A549 (cell line): Measurements from ENCODE around the gene RIF1. TPM values are rescaled to one million over a fixed set of nuclear protein-coding genes. Genes with fewer than 3 reads are reported as not detected.
A peak's percentile ranks its signal among the peaks of the same experiment; 100 is the strongest.

ENCODE experiments used
- ATAC-seq, 2 experiments: fragments of 200-7000 bp in 1 of 2; fragments of >200 bp in 1 of 2; cut with Nextera tagmentation in 1 of 2; cut with Tn5 transposase in 1 of 2; 3 replicates each; pipeline versions ENCODE4 v1.8.0 to v1.9.1; 2018 to 2020; ENCODE audit warnings: mild to moderate bottlenecking in 1 of 2, moderate library complexity in 1 of 2
- CTCF ChIA-PET: fragments of 300-600 bp; sonication (Branson Sonifier 250); formaldehyde crosslinking; extraction: SDS; loops from one replicate; lab custom pipeline; 2021; ENCODE audit warnings: antibody characterized with exemption, inconsistent platforms; lab: Yijun Ruan, JAX
- POLR2A ChIA-PET: fragments of 350-600 bp; formaldehyde crosslinking; extraction: SDS; loops from one replicate; lab custom pipeline; 2021; ENCODE audit warnings: antibody characterized with exemption, inconsistent platforms; lab: Yijun Ruan, JAX
- DNase-seq, 2 experiments: peaks; one replicate each; pipeline versions ENCODE4 v3.0.0 to v3.0.0-alpha.2; 2011 to 2016; ENCODE audit warnings: low read depth in 1 of 2, low spot score in 1 of 2
- FAIRE-seq: peaks from 2 replicates; lab custom pipeline; 2011; peaks lifted over from hg19 to GRCh38; lab: Jason Lieb, UNC
- H3K27ac ChIP-seq, 2 experiments: fragments of >200 bp; sonication (Bioruptor Twin); formaldehyde crosslinking; 3 replicates each; pipeline ENCODE4 v1.5.1; 2016 to 2017
- H3K4me1 ChIP-seq: fragments of >200 bp; sonication (Bioruptor Twin); formaldehyde crosslinking; 3 replicates; pipeline ENCODE4 v1.6.1; 2016
- H3K4me2 ChIP-seq: fragments of >200 bp; sonication (Bioruptor Twin); formaldehyde crosslinking; 3 replicates; pipeline ENCODE4 v1.6.1; 2016
- H3K4me3 ChIP-seq: fragments of >200 bp; sonication (Bioruptor Twin); formaldehyde crosslinking; 3 replicates; pipeline ENCODE4 v1.5.1; 2016
- H3K9me3 ChIP-seq: fragments of >200 bp; sonication (Bioruptor Twin); formaldehyde crosslinking; 3 replicates; pipeline ENCODE4 v1.6.1; 2016
- BHLHE40 ChIP-seq: IDR thresholded peaks from 2 replicates; pipeline ENCODE4 v1.6.1; 2012; ENCODE audit warnings: low read depth, low read length, inconsistent platforms
- CBX2 ChIP-seq: fragments of 200-600 bp; sonication (generic); IDR thresholded peaks from 2 replicates; pipeline ENCODE4 v1.6.1; 2016; ENCODE audit warnings: low read depth, mild to moderate bottlenecking, borderline replicate concordance
- CBX8 ChIP-seq: fragments of 200-600 bp; sonication (generic); IDR thresholded peaks from 2 replicates; pipeline ENCODE4 v1.6.1; 2016
- CEBPB ChIP-seq, 2 experiments: fragments of >200 bp in 1 of 2; sonication (Bioruptor Twin) in 1 of 2; formaldehyde crosslinking in 1 of 2; IDR thresholded peaks; 2 replicates each; pipeline ENCODE4 v1.6.1; 2012 to 2016
- CHD4 ChIP-seq: fragments of 200-600 bp; sonication (generic); IDR thresholded peaks from 2 replicates; pipeline ENCODE4 v1.6.1; 2016; ENCODE audit warnings: antibody characterized with exemption, mild to moderate bottlenecking, borderline replicate concordance
- EHF ChIP-seq: fragments of 250-450 bp; sonication (Bioruptor Pico); IDR thresholded peaks from 2 replicates; pipeline ENCODE4 v1.5.0; 2020; ENCODE audit warnings: mild to moderate bottlenecking
- EP300 ChIP-seq, 2 experiments: fragments of >200 bp; sonication (Bioruptor Twin); formaldehyde crosslinking; IDR thresholded peaks; 2 replicates in 1 of 2; 3 replicates in 1 of 2; pipeline ENCODE4 v1.6.1; 2016 to 2017
- ESRRA ChIP-seq: fragments of 150-350 bp; IDR thresholded peaks from 2 replicates; pipeline ENCODE4 v1.6.1; 2014; ENCODE audit warnings: mild to moderate bottlenecking, low read length, borderline replicate concordance
- FOSB ChIP-seq: fragments of 250-450 bp; sonication (Bioruptor Pico); IDR thresholded peaks from 2 replicates; pipeline ENCODE4 v1.5.0; 2020; ENCODE audit warnings: mild to moderate bottlenecking, moderate library complexity
- GATA3 ChIP-seq: IDR thresholded peaks from 2 replicates; pipeline ENCODE4 v1.6.1; 2012; ENCODE audit warnings: borderline replicate concordance
- HOXA7 ChIP-seq: fragments of 250-450 bp; sonication (Bioruptor Pico); IDR thresholded peaks from 2 replicates; pipeline ENCODE4 v1.5.0; 2020; ENCODE audit warnings: mild to moderate bottlenecking, moderate library complexity
- HOXB13 ChIP-seq: fragments of 250-450 bp; sonication (Bioruptor Pico); IDR thresholded peaks from 2 replicates; pipeline ENCODE4 v1.5.0; 2020; ENCODE audit warnings: low read depth, mild to moderate bottlenecking, moderate library complexity
- HOXB5 ChIP-seq: fragments of 250-450 bp; sonication (Bioruptor Pico); IDR thresholded peaks from 2 replicates; pipeline ENCODE4 v1.5.0; 2020; ENCODE audit warnings: mild to moderate bottlenecking, moderate library complexity
- JUNB ChIP-seq: fragments of >200 bp; sonication (Bioruptor Twin); formaldehyde crosslinking; IDR thresholded peaks from 2 replicates; pipeline ENCODE4 v1.6.1; 2016
- KDM5A ChIP-seq: fragments of 200-600 bp; sonication (generic); IDR thresholded peaks from 2 replicates; pipeline ENCODE4 v1.6.1; 2016; ENCODE audit warnings: antibody characterized with exemption, mild to moderate bottlenecking
- MAFK ChIP-seq: fragments of 450-650 bp; IDR thresholded peaks from 2 replicates; pipeline ENCODE4 v1.6.1; 2014; ENCODE audit not compliant: partially characterized antibody
- MYC ChIP-seq: IDR thresholded peaks from 2 replicates; pipeline ENCODE4 v1.6.1; 2012; ENCODE audit warnings: mild to moderate bottlenecking, inconsistent platforms, low read length, improper control_type of control experiment, borderline replicate concordance
- NPAS2 ChIP-seq: fragments of 250-450 bp; sonication (Bioruptor Pico); IDR thresholded peaks from 2 replicates; pipeline ENCODE4 v1.8.0; 2022; ENCODE audit warnings: mild to moderate bottlenecking, moderate library complexity, borderline replicate concordance
- PBX3 ChIP-seq: IDR thresholded peaks from 2 replicates; pipeline ENCODE4 v1.6.1; 2012
- RARB ChIP-seq: fragments of 250-450 bp; sonication (Bioruptor Pico); IDR thresholded peaks from 2 replicates; pipeline ENCODE4 v1.8.0; 2021; ENCODE audit warnings: mild to moderate bottlenecking, moderate library complexity
- RCOR1 ChIP-seq: fragments of 150-350 bp; IDR thresholded peaks from 2 replicates; pipeline ENCODE4 v1.6.1; 2014; ENCODE audit warnings: antibody characterized with exemption, low read length, low read depth
- RNF2 ChIP-seq: fragments of 200-600 bp; sonication (generic); IDR thresholded peaks from 2 replicates; pipeline ENCODE4 v1.6.1; 2016; ENCODE audit warnings: low read depth, mild to moderate bottlenecking, antibody characterized with exemption, moderate library complexity, borderline replicate concordance
- SMC3 ChIP-seq: fragments of >200 bp; sonication (Bioruptor Twin); formaldehyde crosslinking; IDR thresholded peaks from 3 replicates; pipeline ENCODE4 v1.6.1; 2018; ENCODE audit warnings: inconsistent platforms
- WGBS: methylation state at CpG from one replicate; pipeline ENCODE4 v1.1.6; 2017; ENCODE audit errors: missing lambda C conversion rate; 5-methylcytosine and 5-hydroxymethylcytosine counted together
- polyA plus RNA-seq, 4 experiments: library from polyadenylated mRNA; depleted of rRNA in 3 of 4; stranded (reverse); fragments of >200 nt; fragmentation: RNase III in 1 of 4; extraction: RNeasy Plus Mini Kit Qiagen cat#74134 plus additional on column Dnase treatment in 1 of 4; gene quantifications; 2 replicates in 3 of 4; 3 replicates in 1 of 4; pipeline ENCODE4 v1.2.3, GENCODE V29; 2011 to 2017
- TF ChIP-seq, protein P1 (sequence below): fragments of 250-450 bp; sonication (Bioruptor Pico); IDR thresholded peaks from 2 replicates; pipeline ENCODE4 v1.5.0; 2021; ENCODE audit warnings: mild to moderate bottlenecking, moderate library complexity, borderline replicate concordance
- TF ChIP-seq, protein P2 (sequence below): fragments of >200 bp; sonication (Bioruptor Twin); formaldehyde crosslinking; IDR thresholded peaks from 3 replicates; pipeline ENCODE4 v1.5.1; 2016
- TF ChIP-seq, protein P3 (sequence below): fragments of 250-450 bp; sonication (Bioruptor Pico); IDR thresholded peaks from 2 replicates; pipeline ENCODE4 v1.5.0; 2020; ENCODE audit warnings: low read depth, mild to moderate bottlenecking, moderate library complexity

The RIF1 gene
- polyA plus RNA-seq, 2 of the 4 experiments (the other 2 are of a cell fraction) = 15.5 to 28.7 TPM

GRCh38 chr2:151522556-151522955 is 112.9 kb downstream of the RIF1 start:
- ChIA-PET CTCF (no interaction called here), POLR2A (no interaction called here)
- no peak overlapping the region for H3K4me2 ChIP-seq
- no peak overlapping the region for H3K27ac ChIP-seq
- 77% methylated on average over 7 of the region's 7 CpGs for WGBS
- H3K4me3 ChIP-seq = no peak overlapping the region
- no peaks in the 10 kb centered on the region for H3K4me1 ChIP-seq
- H3K9me3 ChIP-seq = no peaks in the 10 kb centered on the region
- FAIRE-seq (no peak), ATAC-seq (no peak), DNase-seq (no peak)
- TF ChIP-seq FOSB (CRISPR knock-in tag) (no peak), HOXB5 (CRISPR knock-in tag) (no peak), CBX2 (no peak), HOXB13 (CRISPR knock-in tag) (no peak)

- Histone ChIP-seq H3K4me1 (no peaks in the 10 kb centered on the region), H3K9me3 (no peaks in the 10 kb centered on the region), H3K4me2 (no peak overlapping the region), H3K27ac (no peak overlapping the region), H3K4me3 (no peak overlapping the region)
- FAIRE-seq (no peak), ATAC-seq (no peak), DNase-seq (peak in 1 of 2 experiments; percentile 2)
- TF ChIP-seq HOXA7 (CRISPR knock-in tag) (no peak), MYC (no peak), BHLHE40 (no peak), JUNB (no peak), MAFK (no peak), EHF (no peak), RNF2 (no peak), ESRRA (no peak)
- TF ChIP-seq, protein P1, sequence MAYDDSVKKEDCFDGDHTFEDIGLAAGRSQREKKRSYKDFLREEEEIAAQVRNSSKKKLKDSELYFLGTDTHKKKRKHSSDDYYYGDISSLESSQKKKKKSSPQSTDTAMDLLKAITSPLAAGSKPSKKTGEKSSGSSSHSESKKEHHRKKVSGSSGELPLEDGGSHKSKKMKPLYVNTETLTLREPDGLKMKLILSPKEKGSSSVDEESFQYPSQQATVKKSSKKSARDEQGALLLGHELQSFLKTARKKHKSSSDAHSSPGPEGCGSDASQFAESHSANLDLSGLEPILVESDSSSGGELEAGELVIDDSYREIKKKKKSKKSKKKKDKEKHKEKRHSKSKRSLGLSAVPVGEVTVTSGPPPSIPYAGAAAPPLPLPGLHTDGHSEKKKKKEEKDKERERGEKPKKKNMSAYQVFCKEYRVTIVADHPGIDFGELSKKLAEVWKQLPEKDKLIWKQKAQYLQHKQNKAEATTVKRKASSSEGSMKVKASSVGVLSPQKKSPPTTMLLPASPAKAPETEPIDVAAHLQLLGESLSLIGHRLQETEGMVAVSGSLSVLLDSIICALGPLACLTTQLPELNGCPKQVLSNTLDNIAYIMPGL = no peak
- TF ChIP-seq, protein P2, sequence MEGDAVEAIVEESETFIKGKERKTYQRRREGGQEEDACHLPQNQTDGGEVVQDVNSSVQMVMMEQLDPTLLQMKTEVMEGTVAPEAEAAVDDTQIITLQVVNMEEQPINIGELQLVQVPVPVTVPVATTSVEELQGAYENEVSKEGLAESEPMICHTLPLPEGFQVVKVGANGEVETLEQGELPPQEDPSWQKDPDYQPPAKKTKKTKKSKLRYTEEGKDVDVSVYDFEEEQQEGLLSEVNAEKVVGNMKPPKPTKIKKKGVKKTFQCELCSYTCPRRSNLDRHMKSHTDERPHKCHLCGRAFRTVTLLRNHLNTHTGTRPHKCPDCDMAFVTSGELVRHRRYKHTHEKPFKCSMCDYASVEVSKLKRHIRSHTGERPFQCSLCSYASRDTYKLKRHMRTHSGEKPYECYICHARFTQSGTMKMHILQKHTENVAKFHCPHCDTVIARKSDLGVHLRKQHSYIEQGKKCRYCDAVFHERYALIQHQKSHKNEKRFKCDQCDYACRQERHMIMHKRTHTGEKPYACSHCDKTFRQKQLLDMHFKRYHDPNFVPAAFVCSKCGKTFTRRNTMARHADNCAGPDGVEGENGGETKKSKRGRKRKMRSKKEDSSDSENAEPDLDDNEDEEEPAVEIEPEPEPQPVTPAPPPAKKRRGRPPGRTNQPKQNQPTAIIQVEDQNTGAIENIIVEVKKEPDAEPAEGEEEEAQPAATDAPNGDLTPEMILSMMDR = no peak
- TF ChIP-seq, protein P3, sequence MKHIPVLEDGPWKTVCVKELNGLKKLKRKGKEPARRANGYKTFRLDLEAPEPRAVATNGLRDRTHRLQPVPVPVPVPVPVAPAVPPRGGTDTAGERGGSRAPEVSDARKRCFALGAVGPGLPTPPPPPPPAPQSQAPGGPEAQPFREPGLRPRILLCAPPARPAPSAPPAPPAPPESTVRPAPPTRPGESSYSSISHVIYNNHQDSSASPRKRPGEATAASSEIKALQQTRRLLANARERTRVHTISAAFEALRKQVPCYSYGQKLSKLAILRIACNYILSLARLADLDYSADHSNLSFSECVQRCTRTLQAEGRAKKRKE (CRISPR knock-in tag) = no peak
- ChIA-PET CTCF (interaction anchor here (0.6 kb wide), 1 partner anchor 15 kb away, joined by 3 read pairs; no protein-coding TSS in a partner anchor), POLR2A (no interaction called here)
- 45% methylated on average over 3 of the region's 3 CpGs for whole genome bisulfite sequencing
These were observed 114.1 kb downstream of the RIF1 start for GRCh38 chr2:151523850-151524249.

DNA sequence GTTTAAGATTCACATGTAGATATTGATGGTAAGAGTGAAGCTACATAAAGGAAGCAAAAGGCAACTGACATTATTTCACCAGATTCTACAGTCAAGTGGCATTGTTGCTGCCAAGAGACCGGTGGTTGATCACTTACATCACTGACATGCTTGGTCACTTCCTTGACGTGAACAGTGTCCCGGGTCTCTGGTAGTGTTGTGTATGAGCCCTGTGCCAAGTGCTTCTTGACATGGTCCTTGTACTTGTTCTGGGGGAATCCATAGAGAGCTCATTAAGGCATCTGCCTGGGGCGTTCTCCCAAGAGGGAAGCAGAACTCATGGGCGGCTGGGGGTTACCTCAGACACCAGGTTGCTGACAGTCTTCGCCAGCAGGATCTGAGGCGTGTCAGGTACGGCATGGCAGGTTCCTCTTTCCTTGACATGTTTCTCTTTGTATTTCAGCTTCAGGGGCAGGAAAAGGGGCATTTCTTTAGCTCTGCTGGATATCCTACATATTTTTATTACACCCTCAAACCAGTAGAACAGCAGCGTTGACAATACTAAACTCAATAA is 116.2 kb downstream of the RIF1 start:
- Histone ChIP-seq H3K4me3 (no peak overlapping the region), H3K4me2 (no peak overlapping the region), H3K27ac (no peak overlapping the region), H3K4me1 (no peaks in the 10 kb centered on the region), H3K9me3 (no peaks in the 10 kb centered on the region)
- POLR2A ChIA-PET = no interaction called here
- CTCF ChIA-PET = interaction anchor here (0.5 to 0.6 kb wide), 3 partner anchors 14 to 1835 kb away, joined by 3 to 5 read pairs (median 3); no protein-coding TSS in a partner anchor
- DNase-seq = no peak
- 76% methylated on average over 9 of the region's 9 CpGs for WGBS
- ATAC-seq = no peak
- no peak for FAIRE-seq
- TF ChIP-seq, protein P3 (CRISPR knock-in tag) = no peak
- TF ChIP-seq KDM5A (no peak), HOXA7 (CRISPR knock-in tag) (no peak), SMC3 (no peak), RNF2 (no peak), HOXB5 (CRISPR knock-in tag) (no peak), CBX8 (no peak), RCOR1 (no peak), CHD4 (no peak), JUNB (no peak), CEBPB (IDR thresholded peaks at IDR 0.05) (no peak), GATA3 (no peak), NPAS2 (CRISPR knock-in tag) (no peak), EP300 (IDR thresholded peaks at IDR 0.05) (no peak), PBX3 (no peak), RARB (CRISPR knock-in tag) (no peak)
- TF ChIP-seq, protein P1 = no peak
